HG03442 (cell line): ENCODE data around the gene STK11IP.

Experiments
- ATAC-seq: cut with Tn5 transposase; IDR thresholded peaks from one replicate; pipeline ENCODE4 v1.9.1; 2021; ENCODE audit warnings: mild to moderate bottlenecking, moderate library complexity; ENCODE audit not compliant: unreplicated experiment

STK11IP gene

GRCh38 chr2:219597552-219598307 lies at the start of gene STK11IP:
Gene STK11IP, plus strand, starts transcription at chr2:219597857. Its CDS starts 263 bp downstream, at chr2:219598120.
- peak; percentile 92 for ATAC-seq

- ATAC-seq = no peak
Observed at GRCh38 chr2:219548990-219549389, 48.7 kb upstream of the STK11IP start.

- no peak for ATAC-seq
Observed at GRCh38 chr2:219549619-219550018, 48.0 kb upstream of the STK11IP start.

GRCh38 chr2:219551441-219552381 lies 45.9 kb upstream of the STK11IP start:
- ATAC-seq = peak; percentile 19

GRCh38 chr2:219552382-219553167 lies 45.1 kb upstream of the STK11IP start:
- peak; percentile 92 for ATAC-seq

- no peak for ATAC-seq
Observed at GRCh38 chr2:219553168-219553417, 44.6 kb upstream of the STK11IP start.

GRCh38 chr2:219553463-219553963 lies 44.1 kb upstream of the STK11IP start:
- ATAC-seq = no peak

- ATAC-seq = no peak
Observed at GRCh38 chr2:219554350-219554749, 43.3 kb upstream of the STK11IP start.

- no peak for ATAC-seq
Observed at GRCh38 chr2:219555956-219556355, 41.7 kb upstream of the STK11IP start.

GRCh38 chr2:219556413-219556812 lies 41.2 kb upstream of the STK11IP start:
- ATAC-seq = no peak

- no peak for ATAC-seq
Observed at GRCh38 chr2:219557320-219557719, 40.3 kb upstream of the STK11IP start.

- no peak for ATAC-seq
Observed at GRCh38 chr2:219557791-219558785, 39.6 kb upstream of the STK11IP start.

- no peak for ATAC-seq
Observed at GRCh38 chr2:219559156-219559915, 38.3 kb upstream of the STK11IP start.

- ATAC-seq = no peak
Observed at GRCh38 chr2:219560037-219560892, 37.4 kb upstream of the STK11IP start.

GRCh38 chr2:219560893-219561178 lies 36.8 kb upstream of the STK11IP start:
- no peak for ATAC-seq

GRCh38 chr2:219561179-219562048 lies 36.2 kb upstream of the STK11IP start:
- no peak for ATAC-seq
